Activated naive CD4-positive, alpha-beta T cell treated with anti-CD3 and anti-CD28 coated beads, Interleukin-2, amount 10 ng/mL, durations not matched to agents 7 days and 5 days (primary cell): ENCODE measurements around the gene FAM222A.

Experiments used
- CTCF ChIA-PET: fragments of 350-600 bp; sonication (Branson Sonifier 250); formaldehyde crosslinking; loops from one replicate; lab custom pipeline; 2021; ENCODE audit warnings: antibody characterized with exemption; lab: Charles Lee
- DNase-seq: peaks from one replicate; pipeline ENCODE4 v3.0.0-alpha.2; 2020
- H3K27ac Mint-ChIP-seq: one replicate; pipeline ENCODE4 v1.8.0; 2021; ENCODE audit warnings: mild to moderate bottlenecking, moderate library complexity, mixed read lengths
- H3K27me3 Mint-ChIP-seq: one replicate; pipeline ENCODE4 v1.8.0; 2021; ENCODE audit warnings: mild to moderate bottlenecking, mixed read lengths
- H3K36me3 Mint-ChIP-seq: one replicate; pipeline ENCODE4 v1.8.0; 2021; ENCODE audit warnings: mixed read lengths
- H3K4me1 Mint-ChIP-seq: one replicate; pipeline ENCODE4 v1.8.0; 2021; ENCODE audit warnings: mixed read lengths
- H3K4me3 Mint-ChIP-seq: one replicate; pipeline ENCODE4 v1.8.0; 2021; ENCODE audit warnings: mild to moderate bottlenecking, moderate library complexity, mixed read lengths
- H3K9me3 Mint-ChIP-seq: one replicate; pipeline ENCODE4 v1.8.0; 2021; ENCODE audit warnings: mixed read lengths

Gene FAM222A

DNA sequence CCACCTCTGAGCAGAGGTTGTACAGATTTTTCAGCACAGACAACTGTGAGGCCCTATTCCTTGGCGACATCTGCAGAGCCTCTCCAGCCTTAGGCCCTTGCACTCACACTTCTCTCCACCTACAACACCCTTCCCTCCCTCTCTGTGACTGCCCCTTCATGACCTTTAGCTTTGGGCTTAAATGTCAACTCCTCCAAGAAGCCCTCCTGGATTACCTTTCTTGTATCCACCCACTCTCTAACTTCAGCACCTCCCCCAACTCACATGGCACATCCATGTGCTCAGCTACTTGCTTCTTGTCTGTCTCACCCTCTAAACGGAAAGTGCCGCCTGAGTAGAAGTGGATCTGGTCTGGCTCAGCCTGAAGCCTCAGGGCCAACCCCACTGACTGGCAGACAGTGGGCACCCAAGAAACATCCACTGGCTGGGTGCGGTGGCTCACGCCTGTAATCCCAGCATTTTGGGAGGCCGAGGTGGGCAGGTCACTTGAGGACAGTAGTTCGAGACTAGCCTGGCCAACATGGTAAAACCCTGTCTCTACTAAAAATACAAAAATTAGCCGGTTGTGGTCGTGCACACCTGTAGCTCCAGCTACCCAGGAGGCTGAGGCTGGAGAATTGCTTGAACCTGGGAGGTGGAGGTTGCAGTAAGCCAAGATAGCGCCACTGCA, 97.5 kb downstream of the FAM222A start:
- Mint-ChIP-seq H3K4me3 (no peak overlapping the region), H3K27ac (no peak overlapping the region)

GRCh38 chr12:109811624-109811995, 98.0 kb downstream of the FAM222A start:
- CTCF ChIA-PET, result interaction anchor here (1.2 kb wide), 1 partner anchor 34 kb away, joined by 3 read pairs; no protein-coding TSS in a partner anchor
- Mint-ChIP-seq H3K36me3 (no peaks in the 10 kb centered on the region), H3K4me3 (no peak overlapping the region), H3K9me3 (no peaks in the 10 kb centered on the region), H3K27me3 (no peaks in the 10 kb centered on the region), H3K4me1 (no peaks in the 10 kb centered on the region), H3K27ac (no peak overlapping the region)
- no peak for DNase-seq

More for the DNA sequence above, 97.5 kb downstream of the FAM222A start:
- no peak for DNase-seq
- H3K36me3 Mint-ChIP-seq, result no peaks in the 10 kb centered on the region
- H3K27me3 Mint-ChIP-seq, result no peaks in the 10 kb centered on the region
- CTCF ChIA-PET, result interaction anchor here (1.2 kb wide), 1 partner anchor 34 kb away, joined by 3 read pairs; no protein-coding TSS in a partner anchor
- no peaks in the 10 kb centered on the region for H3K4me1 Mint-ChIP-seq
- H3K9me3 Mint-ChIP-seq, result no peaks in the 10 kb centered on the region

GRCh38 chr12:109813810-109814416, 100.3 kb downstream of the FAM222A start:
- H3K36me3 Mint-ChIP-seq, result no peaks in the 10 kb centered on the region
- CTCF ChIA-PET, result no interaction called here
- H3K9me3 Mint-ChIP-seq, result no peaks in the 10 kb centered on the region
- DNase-seq, result no peak
- no peak overlapping the region for H3K27ac Mint-ChIP-seq
- no peaks in the 10 kb centered on the region for H3K4me1 Mint-ChIP-seq
- no peaks in the 10 kb centered on the region for H3K27me3 Mint-ChIP-seq
- H3K4me3 Mint-ChIP-seq, result no peak overlapping the region

DNA sequence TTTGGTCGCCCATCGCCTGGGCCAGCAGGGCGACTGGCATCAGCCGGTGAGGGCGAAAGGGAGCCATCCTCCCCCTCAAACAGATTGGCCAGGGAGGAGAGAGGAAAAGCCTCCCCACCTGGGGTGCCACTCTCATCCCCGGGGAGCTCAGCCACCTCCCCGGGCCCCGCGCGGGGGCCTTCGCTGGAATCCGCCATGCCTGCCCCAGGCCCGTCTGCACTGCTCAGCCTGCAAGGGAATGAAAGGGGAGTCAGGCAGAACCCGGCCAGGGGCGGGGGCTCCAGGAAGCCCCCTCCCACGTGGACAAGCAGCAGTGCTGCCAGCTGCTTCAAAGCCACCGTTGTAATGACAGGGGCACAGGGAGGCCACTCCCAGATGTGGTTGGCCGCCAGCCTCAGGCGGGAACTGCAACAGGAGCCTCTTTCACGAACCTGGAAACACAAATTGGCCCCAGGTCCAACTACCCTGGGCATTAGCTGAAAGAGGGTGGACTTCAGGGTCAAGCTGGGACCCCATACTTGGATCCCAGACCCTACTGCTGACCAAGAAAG, 101.0 kb downstream of the FAM222A start:
- H3K4me1 Mint-ChIP-seq, result no peaks in the 10 kb centered on the region
- H3K4me3 Mint-ChIP-seq, result no peak overlapping the region
- no peaks in the 10 kb centered on the region for H3K36me3 Mint-ChIP-seq
- peaks cover 6% of the 10 kb centered on the region for H3K27me3 Mint-ChIP-seq
- no peak overlapping the region for H3K27ac Mint-ChIP-seq
- DNase-seq, result no peak
- H3K9me3 Mint-ChIP-seq, result no peaks in the 10 kb centered on the region
- CTCF ChIA-PET, result interaction anchor here (1.3 kb wide), 1 partner anchor 9 kb away, joined by 4 read pairs; no protein-coding TSS in a partner anchor

- no peak overlapping the region for H3K4me3 Mint-ChIP-seq
- H3K4me1 Mint-ChIP-seq, result no peaks in the 10 kb centered on the region
Observed at GRCh38 chr12:109815225-109815624, 101.6 kb downstream of the FAM222A start.

DNA sequence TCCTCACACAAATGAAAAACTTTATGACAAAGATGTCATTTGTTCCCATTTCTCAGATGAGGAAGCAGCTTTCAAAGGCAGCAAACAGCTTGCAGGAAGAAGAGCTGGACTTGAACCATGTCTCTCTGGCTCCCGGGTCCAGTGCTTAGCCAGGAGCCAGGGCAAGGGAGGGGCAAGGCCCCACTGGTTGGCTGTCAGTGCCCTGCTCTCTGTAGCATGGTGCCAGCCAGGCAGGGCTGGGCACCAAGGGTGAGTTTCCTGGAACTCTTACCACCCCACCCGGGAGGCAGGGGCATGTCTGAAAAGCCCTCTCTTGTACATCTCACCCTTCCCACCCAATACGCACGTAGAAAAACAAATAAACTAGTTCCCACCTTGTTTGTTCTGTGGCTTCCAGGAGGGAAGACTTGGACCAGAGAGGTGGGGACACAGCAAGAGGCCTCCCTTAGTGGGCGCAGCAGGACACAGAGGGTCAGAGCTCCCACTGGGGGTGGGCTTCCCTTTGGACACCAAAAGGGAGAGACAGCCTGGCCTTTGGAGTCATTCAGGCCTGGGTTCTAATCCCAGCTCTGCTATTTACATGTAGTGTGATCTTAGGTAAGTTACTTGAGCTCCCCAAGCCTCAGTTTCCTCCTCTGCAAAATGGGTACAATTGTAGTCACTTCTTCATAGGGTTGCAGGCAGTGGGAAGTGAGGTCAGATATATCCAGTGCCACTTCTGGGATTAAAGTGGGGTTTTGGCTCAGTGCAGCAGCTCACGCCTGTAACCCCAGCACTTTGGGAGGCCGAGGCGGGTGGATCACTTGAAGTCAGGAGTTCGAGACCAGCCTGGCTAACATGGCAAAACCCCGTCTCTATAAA, 102.4 kb downstream of the FAM222A start:
- no peaks in the 10 kb centered on the region for H3K9me3 Mint-ChIP-seq

More at GRCh38 chr12:109815225-109815624, 101.6 kb downstream of the FAM222A start:
- no peak for DNase-seq
- CTCF ChIA-PET, result interaction anchor here (1.2 to 1.3 kb wide), 2 partner anchors 9 to 30 kb away, joined by 4 read pairs; no protein-coding TSS in a partner anchor
- H3K27ac Mint-ChIP-seq, result no peak overlapping the region
- H3K36me3 Mint-ChIP-seq, result no peaks in the 10 kb centered on the region
- H3K9me3 Mint-ChIP-seq, result no peaks in the 10 kb centered on the region
- peaks cover 6% of the 10 kb centered on the region for H3K27me3 Mint-ChIP-seq

DNA sequence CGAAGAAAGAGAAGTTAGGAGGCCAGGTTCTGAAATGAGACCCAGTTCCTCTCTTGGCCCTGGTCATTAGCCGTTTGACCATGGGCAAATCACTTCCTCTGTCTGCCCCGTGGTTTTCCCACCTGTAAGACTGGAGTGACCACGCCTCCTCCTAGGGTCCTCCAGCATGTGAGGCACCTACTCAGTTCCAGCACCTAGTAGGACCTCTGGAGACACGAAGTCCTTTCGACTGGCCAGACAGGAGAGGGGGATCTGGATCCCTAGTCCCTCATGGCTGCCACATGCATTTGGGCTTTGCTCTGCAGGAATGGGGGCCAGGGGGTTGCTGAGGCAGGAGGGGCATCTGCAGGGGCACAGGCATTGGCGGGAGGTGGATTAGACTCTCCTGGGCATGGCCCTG, 103.2 kb downstream of the FAM222A start:
- no peak overlapping the region for H3K27ac Mint-ChIP-seq
- no peaks in the 10 kb centered on the region for H3K9me3 Mint-ChIP-seq
- H3K36me3 Mint-ChIP-seq, result no peaks in the 10 kb centered on the region
- CTCF ChIA-PET, result no interaction called here
- H3K4me3 Mint-ChIP-seq, result no peak overlapping the region
- no peak for DNase-seq
- no peaks in the 10 kb centered on the region for H3K4me1 Mint-ChIP-seq
- peaks cover 6% of the 10 kb centered on the region for H3K27me3 Mint-ChIP-seq

More for the DNA sequence above, 102.4 kb downstream of the FAM222A start:
- no peak overlapping the region for H3K27ac Mint-ChIP-seq
- no peak for DNase-seq
- no peak overlapping the region for H3K4me3 Mint-ChIP-seq
- H3K36me3 Mint-ChIP-seq, result no peaks in the 10 kb centered on the region
- H3K4me1 Mint-ChIP-seq, result no peaks in the 10 kb centered on the region
- CTCF ChIA-PET, result interaction anchor here (1.2 to 1.3 kb wide), 2 partner anchors 10 to 29 kb away, joined by 4 read pairs; no protein-coding TSS in a partner anchor
- H3K27me3 Mint-ChIP-seq, result peaks cover 6% of the 10 kb centered on the region

DNA sequence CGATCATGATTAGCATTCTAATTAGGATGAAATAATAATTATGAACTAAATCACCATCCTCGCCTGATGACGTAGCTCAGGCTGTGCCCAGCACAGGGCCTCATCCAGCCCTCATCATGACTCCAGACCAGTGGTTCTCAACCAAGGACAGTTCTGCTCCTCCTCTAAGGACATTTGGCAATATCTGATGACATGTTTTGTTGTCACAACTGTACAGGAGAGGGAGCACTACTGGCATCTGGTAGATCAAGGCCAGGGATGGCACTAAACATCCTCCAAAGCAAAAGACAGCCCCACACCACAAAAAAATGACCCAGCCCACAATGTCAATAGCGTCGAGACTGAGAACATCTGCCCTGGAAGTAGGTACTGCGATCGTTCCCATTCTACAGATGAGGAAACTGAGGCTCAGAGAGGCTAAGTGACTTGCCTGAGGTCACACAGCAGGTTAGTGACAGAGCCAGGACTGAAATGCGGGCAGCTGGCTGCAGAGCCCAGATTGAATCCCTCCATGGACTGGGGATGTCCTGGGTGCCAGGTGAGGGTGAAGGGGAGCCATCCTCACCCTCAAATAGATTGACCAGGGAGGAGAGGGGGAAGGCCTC, 104.1 kb downstream of the FAM222A start:
- no peak for DNase-seq
- no peaks in the 10 kb centered on the region for H3K36me3 Mint-ChIP-seq
- H3K27me3 Mint-ChIP-seq, result peaks cover 9% of the 10 kb centered on the region
- no peaks in the 10 kb centered on the region for H3K9me3 Mint-ChIP-seq
- no peaks in the 10 kb centered on the region for H3K4me1 Mint-ChIP-seq
- CTCF ChIA-PET, result no interaction called here
- no peak overlapping the region for H3K27ac Mint-ChIP-seq
- no peak overlapping the region for H3K4me3 Mint-ChIP-seq

- no peaks in the 10 kb centered on the region for H3K9me3 Mint-ChIP-seq
- peaks cover 9% of the 10 kb centered on the region for H3K27me3 Mint-ChIP-seq
- no peak overlapping the region for H3K27ac Mint-ChIP-seq
- CTCF ChIA-PET, result no interaction called here
- no peaks in the 10 kb centered on the region for H3K36me3 Mint-ChIP-seq
- no peaks in the 10 kb centered on the region for H3K4me1 Mint-ChIP-seq
- no peak overlapping the region for H3K4me3 Mint-ChIP-seq
- DNase-seq, result no peak
Observed at GRCh38 chr12:109818253-109818652, 104.6 kb downstream of the FAM222A start.

- no peak overlapping the region for H3K4me3 Mint-ChIP-seq
- DNase-seq, result no peak
- CTCF ChIA-PET, result no interaction called here
- H3K27ac Mint-ChIP-seq, result no peak overlapping the region
- H3K4me1 Mint-ChIP-seq, result no peaks in the 10 kb centered on the region
- H3K9me3 Mint-ChIP-seq, result no peaks in the 10 kb centered on the region
- peaks cover 9% of the 10 kb centered on the region for H3K27me3 Mint-ChIP-seq
- H3K36me3 Mint-ChIP-seq, result no peaks in the 10 kb centered on the region
Observed at GRCh38 chr12:109818905-109819500, 105.4 kb downstream of the FAM222A start.
